Measurements from ENCODE around the gene UBXN6. TPM values are rescaled to one million over a fixed set of nuclear protein-coding genes. Genes with fewer than 3 reads are reported as not detected.

Gene UBXN6
- total and polyA plus RNA-seq, 7 donors, result 47.1 to 160 (median 96.3) TPM

- no peaks in the 10 kb centered on the region for H3K27me3 ChIP-seq
- intact Hi-C loops (cut with DNase I), result loop anchor here (5.0 kb wide), 1 partner anchor 62 kb away; the partner anchor contains the start of gene PLIN4
- 77 to 81% methylated on average over 29 of the region's 29 CpGs for WGBS, 2 donors
- peaks cover 29 to 42% (median 34%) of the 10 kb centered on the region in 4 donors for H3K36me3 ChIP-seq
- DNase-seq, result no peak
- no peaks in the 10 kb centered on the region for H3K9me3 ChIP-seq
- peak overlapping the region; percentile 88 to 95 (median 94) for H3K27ac ChIP-seq
- peaks cover 0 to 26% (median 25%) of the 10 kb centered on the region in 4 donors for H3K4me1 ChIP-seq
- TF ChIP-seq EP300 (IDR thresholded peaks at IDR 0.05) (no peak), POLR2A (IDR thresholded peaks at IDR 0.05) (no peak), CTCF (IDR thresholded peaks at IDR 0.05) (no peak), POLR2AphosphoS5 (IDR thresholded peaks at IDR 0.05) (no peak)
- peak overlapping the region in 3 of 4 donors; percentile 5 to 71 (median 11) for H3K4me3 ChIP-seq
Measured at GRCh38 chr19:4454747-4455718, 2.6 kb downstream of the UBXN6 start.

- Histone ChIP-seq H3K4me3 (no peak overlapping the region), H3K4me1 (peaks cover 0 to 36% (median 35%) of the 10 kb centered on the region in 4 donors), H3K27me3 (no peaks in the 10 kb centered on the region), H3K9me3 (no peaks in the 10 kb centered on the region), H3K36me3 (peaks cover 38 to 57% (median 45%) of the 10 kb centered on the region in 4 donors), H3K27ac (no peak overlapping the region)
- TF ChIP-seq POLR2AphosphoS5 (IDR thresholded peaks at IDR 0.05), result no peak
- no peak for TF ChIP-seq CTCF (IDR thresholded peaks at IDR 0.05)
- no peak for TF ChIP-seq EP300 (IDR thresholded peaks at IDR 0.05)
- TF ChIP-seq POLR2A (IDR thresholded peaks at IDR 0.05), result no peak
- intact Hi-C loops (cut with DNase I), result no loop called here
- 78 to 81% methylated on average over 34 of the region's 34 CpGs for WGBS, 2 donors
- no peak for DNase-seq
Measured at GRCh38 chr19:4453232-4454179, 4.1 kb downstream of the UBXN6 start.

DNA sequence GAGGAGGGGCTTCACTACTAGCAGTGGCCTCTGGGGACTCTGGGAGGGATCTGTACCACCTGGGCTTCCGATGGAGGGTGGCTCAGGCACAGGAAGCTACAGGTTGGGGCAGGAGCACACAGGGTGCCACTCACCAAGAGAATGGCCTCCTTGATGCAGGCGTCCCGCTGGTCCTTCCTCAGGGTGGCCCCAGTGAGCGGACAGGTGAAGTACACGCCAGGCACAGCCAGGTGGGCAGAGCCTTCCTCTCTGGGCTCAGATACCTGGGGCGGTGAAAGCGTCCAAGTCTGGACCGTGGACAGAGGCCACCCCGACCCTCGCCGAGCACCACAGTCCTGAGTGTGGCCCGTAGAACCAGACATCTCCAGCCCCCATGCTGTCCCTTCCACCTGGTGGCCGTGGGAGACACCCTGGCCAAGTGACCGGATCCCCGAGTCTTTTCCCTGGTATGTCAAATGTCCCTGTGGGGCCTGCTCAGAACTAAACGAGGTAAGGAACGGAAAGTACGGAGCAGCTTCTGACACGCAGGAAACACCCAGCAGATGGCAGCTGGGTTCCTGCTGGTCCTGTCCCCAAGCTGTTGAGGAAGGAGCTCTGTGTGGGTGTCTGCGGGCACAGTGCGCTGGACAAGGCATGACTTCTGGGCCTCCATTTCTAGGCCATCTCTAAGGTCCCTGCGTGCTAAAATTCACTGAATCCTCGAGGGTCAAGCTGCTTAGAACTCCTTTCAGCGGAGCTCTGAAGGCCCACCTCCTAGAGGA lies 5.2 kb downstream of the UBXN6 start:
- intact Hi-C loops (cut with DNase I), result no loop called here
- peaks cover 0 to 38% (median 36%) of the 10 kb centered on the region in 4 donors for H3K4me1 ChIP-seq

More for the DNA sequence above, 5.2 kb downstream of the UBXN6 start:
- TF ChIP-seq EP300 (IDR thresholded peaks at IDR 0.05) (no peak), POLR2A (IDR thresholded peaks at IDR 0.05) (no peak), POLR2AphosphoS5 (IDR thresholded peaks at IDR 0.05) (no peak), CTCF (IDR thresholded peaks at IDR 0.05) (no peak)
- Histone ChIP-seq H3K27me3 (no peaks in the 10 kb centered on the region), H3K27ac (no peak overlapping the region), H3K36me3 (peaks cover 49 to 68% (median 56%) of the 10 kb centered on the region in 4 donors), H3K4me3 (no peak overlapping the region), H3K9me3 (no peaks in the 10 kb centered on the region)
- 92% methylated on average over 24 of the region's 24 CpGs for WGBS, 2 donors
- DNase-seq, result no peak
